ENCODE data around the gene NAMPT.
"Not testable (repeated sequence)": the region's sequence is repeated elsewhere in the genome, so short reads cannot be mapped to it uniquely, and the experiment has no call there.

The NAMPT gene

GRCh38 chr7:106284714-106285050, at the start of gene NAMPT:
TSS of gene NAMPT (minus strand) at chr7:106284983. CDS start at chr7:106284884, 99 bp downstream.
- no peak for DNase-seq (ENCODE audit: low spot score)

GRCh38 chr7:106332201-106332600, 47.4 kb upstream of the NAMPT start:
- no peak for DNase-seq (ENCODE audit: low spot score)

- DNase-seq (ENCODE audit: low spot score): no peak
Observed at GRCh38 chr7:106331441-106332175, 46.8 kb upstream of the NAMPT start.

GRCh38 chr7:106329971-106330733, 45.4 kb upstream of the NAMPT start:
- DNase-seq (ENCODE audit: low spot score): peak; percentile 14

- no peak for DNase-seq (ENCODE audit: low spot score)
Observed at GRCh38 chr7:106329408-106329807, 44.6 kb upstream of the NAMPT start.

- no peak for DNase-seq (ENCODE audit: low spot score)
Observed at GRCh38 chr7:106327538-106328481, 43.0 kb upstream of the NAMPT start.

- no peak for DNase-seq (ENCODE audit: low spot score)
Observed at GRCh38 chr7:106326594-106327537, 42.1 kb upstream of the NAMPT start.

GRCh38 chr7:106324509-106324908, 39.7 kb upstream of the NAMPT start:
- DNase-seq (ENCODE audit: low spot score): not testable (repeated sequence)

- not testable (repeated sequence) for DNase-seq (ENCODE audit: low spot score)
Observed at GRCh38 chr7:106320254-106320770, 35.5 kb upstream of the NAMPT start.

- no peak for DNase-seq (ENCODE audit: low spot score)
Observed at GRCh38 chr7:106318482-106318881, 33.7 kb upstream of the NAMPT start.

- DNase-seq (ENCODE audit: low spot score): peak; percentile 4
Observed at GRCh38 chr7:106317971-106318370, 33.2 kb upstream of the NAMPT start.

GRCh38 chr7:106316947-106317346, 32.2 kb upstream of the NAMPT start:
- DNase-seq (ENCODE audit: low spot score): no peak

- DNase-seq (ENCODE audit: low spot score): no peak
Observed at GRCh38 chr7:106314875-106315274, 30.1 kb upstream of the NAMPT start.

- DNase-seq (ENCODE audit: low spot score): peak; percentile 55
Observed at GRCh38 chr7:106313966-106314365, 29.2 kb upstream of the NAMPT start.

GRCh38 chr7:106313456-106313901, 28.7 kb upstream of the NAMPT start:
- DNase-seq (ENCODE audit: low spot score): no peak

- DNase-seq (ENCODE audit: low spot score): no peak
Observed at GRCh38 chr7:106312906-106313305, 28.1 kb upstream of the NAMPT start.

GRCh38 chr7:106312099-106312871, 27.5 kb upstream of the NAMPT start:
- DNase-seq (ENCODE audit: low spot score): no peak

GRCh38 chr7:106309362-106309761, 24.6 kb upstream of the NAMPT start:
- no peak for DNase-seq (ENCODE audit: low spot score)

- no peak for DNase-seq (ENCODE audit: low spot score)
Observed at GRCh38 chr7:106306256-106306655, 21.5 kb upstream of the NAMPT start.

GRCh38 chr7:106305732-106306131, 20.9 kb upstream of the NAMPT start:
- DNase-seq (ENCODE audit: low spot score): no peak

Data from Ammon's horn (tissue), 1 donor.